BE2C (cell line): Measurements from ENCODE around the gene CTSF.
"Not testable (repeated sequence)": the region's sequence is repeated elsewhere in the genome, so short reads cannot be mapped to it uniquely, and the experiment has no call there.

Source experiments
- DNase-seq: peaks from one replicate; pipeline ENCODE4 v3.0.0-alpha.2; 2020
- H3K27me3 ChIP-seq: fragments of 250-450 bp; sonication (Bioruptor Pico); 2 replicates; pipeline ENCODE4 v1.5.1; 2020; ENCODE audit warnings: mild to moderate bottlenecking
- H3K36me3 ChIP-seq: fragments of 250-450 bp; sonication (Bioruptor Pico); 2 replicates; pipeline ENCODE4 v1.5.1; 2020; ENCODE audit warnings: mild to moderate bottlenecking
- H3K4me1 ChIP-seq: fragments of 250-450 bp; sonication (Bioruptor Pico); 2 replicates; pipeline ENCODE4 v1.5.1; 2020
- H3K4me3 ChIP-seq: 2 replicates; pipeline ENCODE4 v1.5.1; 2011; ENCODE audit warnings: low read depth, low read length
- H3K9me3 ChIP-seq: fragments of 250-450 bp; sonication (Bioruptor Pico); 2 replicates; pipeline ENCODE4 v1.5.1; 2020
- TF ChIP-seq, protein P1 (sequence below): IDR thresholded peaks from 2 replicates; pipeline ENCODE4 v1.5.1; 2012; ENCODE audit warnings: mild to moderate bottlenecking, low read depth, low read length

The CTSF gene

DNA sequence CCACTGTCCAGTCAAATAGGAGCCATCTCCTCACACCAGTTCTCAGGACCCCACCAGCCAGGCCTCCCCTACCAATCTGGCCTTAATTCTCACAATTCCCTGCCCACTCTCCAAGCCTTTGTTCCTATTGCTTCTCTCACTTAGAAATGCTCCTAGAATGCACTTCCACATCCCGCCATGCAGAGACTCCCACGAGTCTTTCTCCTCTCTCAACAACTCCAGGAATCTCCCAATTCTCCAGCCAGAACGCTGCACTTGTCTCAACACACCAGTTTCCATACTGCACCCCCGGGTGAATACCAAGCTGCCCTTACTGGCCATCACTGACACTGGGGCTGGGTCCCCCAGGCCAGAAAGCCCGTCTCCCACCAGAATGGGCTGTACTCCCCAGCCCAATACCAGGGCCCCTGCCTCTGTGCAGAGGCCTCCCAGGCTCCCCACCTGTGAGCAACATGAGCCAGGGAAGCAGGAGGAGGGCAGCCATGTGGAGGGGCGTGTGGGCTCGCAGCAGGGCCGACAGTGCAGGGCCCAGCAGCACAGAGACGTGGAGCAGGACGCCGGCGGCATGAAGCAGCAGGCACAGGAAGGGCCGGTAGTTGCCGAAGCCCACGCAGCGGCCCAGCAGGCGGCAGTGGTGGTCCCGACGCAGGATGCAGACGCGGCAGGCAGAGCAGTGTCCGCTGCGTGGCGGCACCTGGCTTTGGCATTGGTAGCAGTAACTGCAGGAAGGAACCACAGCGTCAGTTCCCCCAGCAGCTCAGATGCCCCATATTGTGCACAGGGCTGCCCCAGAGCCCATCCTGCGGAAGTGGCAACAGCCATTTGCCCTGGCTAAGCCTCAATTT is 24.9 kb downstream of the CTSF start:
- H3K36me3 ChIP-seq = 0 out of 2 replicates have a peak, but pooled peaks cover 7% of the 10 kb centered on the region
- peak overlapping the region; percentile 33 for H3K4me3 ChIP-seq
- peak; percentile 92 for DNase-seq
- no peaks in the 10 kb centered on the region for H3K9me3 ChIP-seq
- H3K27me3 ChIP-seq = no peaks in the 10 kb centered on the region
- no peaks in the 10 kb centered on the region; the same call in 1 of the 2 replicates for H3K4me1 ChIP-seq
- TF ChIP-seq, protein P1, sequence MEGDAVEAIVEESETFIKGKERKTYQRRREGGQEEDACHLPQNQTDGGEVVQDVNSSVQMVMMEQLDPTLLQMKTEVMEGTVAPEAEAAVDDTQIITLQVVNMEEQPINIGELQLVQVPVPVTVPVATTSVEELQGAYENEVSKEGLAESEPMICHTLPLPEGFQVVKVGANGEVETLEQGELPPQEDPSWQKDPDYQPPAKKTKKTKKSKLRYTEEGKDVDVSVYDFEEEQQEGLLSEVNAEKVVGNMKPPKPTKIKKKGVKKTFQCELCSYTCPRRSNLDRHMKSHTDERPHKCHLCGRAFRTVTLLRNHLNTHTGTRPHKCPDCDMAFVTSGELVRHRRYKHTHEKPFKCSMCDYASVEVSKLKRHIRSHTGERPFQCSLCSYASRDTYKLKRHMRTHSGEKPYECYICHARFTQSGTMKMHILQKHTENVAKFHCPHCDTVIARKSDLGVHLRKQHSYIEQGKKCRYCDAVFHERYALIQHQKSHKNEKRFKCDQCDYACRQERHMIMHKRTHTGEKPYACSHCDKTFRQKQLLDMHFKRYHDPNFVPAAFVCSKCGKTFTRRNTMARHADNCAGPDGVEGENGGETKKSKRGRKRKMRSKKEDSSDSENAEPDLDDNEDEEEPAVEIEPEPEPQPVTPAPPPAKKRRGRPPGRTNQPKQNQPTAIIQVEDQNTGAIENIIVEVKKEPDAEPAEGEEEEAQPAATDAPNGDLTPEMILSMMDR = peak; percentile 82

DNA sequence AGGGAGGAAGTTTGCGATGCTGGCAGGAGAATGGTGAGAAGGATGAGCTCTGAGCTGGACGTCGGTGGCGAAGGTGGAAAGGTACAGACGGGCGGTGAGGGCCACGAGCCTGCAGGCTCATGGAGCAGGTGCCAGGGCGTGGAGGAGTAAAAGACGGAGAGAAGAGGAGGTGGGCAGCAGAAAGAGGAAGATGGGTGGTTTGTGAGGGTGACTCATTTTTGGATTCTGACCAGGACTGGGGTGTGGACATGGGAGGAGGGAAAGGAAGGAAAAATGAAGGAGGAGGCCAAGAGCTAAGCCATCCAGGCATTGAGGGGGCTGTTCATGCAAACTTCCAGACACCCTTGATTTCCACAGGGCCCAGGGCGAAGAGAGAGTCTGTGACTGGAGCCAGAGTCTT is 26.0 kb downstream of the CTSF start:
- Histone ChIP-seq H3K27me3 (no peaks in the 10 kb centered on the region), H3K4me1 (no peaks in the 10 kb centered on the region; the same call in 1 of the 2 replicates), H3K36me3 (0 out of 2 replicates have a peak, but pooled peaks cover 7% of the 10 kb centered on the region), H3K9me3 (no peaks in the 10 kb centered on the region), H3K4me3 (no peak overlapping the region)
- TF ChIP-seq, protein P1 = no peak
- no peak for DNase-seq

DNA sequence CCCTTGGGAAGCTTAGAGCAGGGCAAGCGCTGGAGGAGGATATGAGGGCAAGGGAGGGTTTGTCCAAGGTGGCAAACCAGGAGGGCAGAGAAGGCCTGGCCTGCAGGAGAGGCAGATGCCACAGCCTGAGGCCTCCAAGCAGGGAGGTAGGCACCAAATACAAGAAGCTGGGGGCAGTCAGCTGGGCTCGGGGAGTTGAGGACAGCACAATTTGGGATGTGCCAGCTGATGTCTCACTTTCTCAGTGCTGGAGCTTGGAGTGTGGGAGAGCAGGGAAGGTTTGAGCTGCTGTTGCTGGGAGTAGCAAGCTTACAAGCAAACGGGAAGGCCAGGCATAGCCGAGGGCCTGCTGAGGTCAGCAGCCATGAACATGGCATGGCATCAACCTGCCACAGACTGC is 26.5 kb downstream of the CTSF start:
- DNase-seq = no peak
- TF ChIP-seq, protein P1 = no peak
- no peaks in the 10 kb centered on the region for H3K27me3 ChIP-seq
- H3K36me3 ChIP-seq = 0 out of 2 replicates have a peak, but pooled peaks cover 7% of the 10 kb centered on the region
- H3K4me1 ChIP-seq = no peaks in the 10 kb centered on the region; the same call in 1 of the 2 replicates
- H3K9me3 ChIP-seq = no peaks in the 10 kb centered on the region
- no peak overlapping the region for H3K4me3 ChIP-seq

DNA sequence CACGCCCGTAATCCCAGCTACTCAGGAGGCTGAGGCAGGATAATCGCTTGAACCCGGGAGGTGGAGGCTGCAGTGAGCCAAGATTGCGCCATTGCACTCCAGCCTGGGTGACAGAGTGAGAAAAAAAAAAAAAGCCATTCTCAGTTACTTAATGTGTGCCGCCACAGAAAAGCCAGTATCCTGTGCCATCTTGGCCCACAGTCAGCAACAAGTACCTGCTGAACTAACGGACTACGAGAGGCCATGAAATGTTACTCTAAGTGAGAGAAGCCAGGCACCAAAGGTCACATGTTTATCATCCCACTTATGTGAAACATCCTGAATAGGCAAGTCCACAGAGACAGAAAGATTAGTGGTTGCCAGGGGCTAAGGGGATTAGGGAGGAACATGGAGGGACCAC is 27.8 kb downstream of the CTSF start:
- not testable (repeated sequence) for H3K27me3 ChIP-seq, H3K4me3 ChIP-seq, H3K36me3 ChIP-seq, H3K4me1 ChIP-seq, DNase-seq, H3K9me3 ChIP-seq

DNA sequence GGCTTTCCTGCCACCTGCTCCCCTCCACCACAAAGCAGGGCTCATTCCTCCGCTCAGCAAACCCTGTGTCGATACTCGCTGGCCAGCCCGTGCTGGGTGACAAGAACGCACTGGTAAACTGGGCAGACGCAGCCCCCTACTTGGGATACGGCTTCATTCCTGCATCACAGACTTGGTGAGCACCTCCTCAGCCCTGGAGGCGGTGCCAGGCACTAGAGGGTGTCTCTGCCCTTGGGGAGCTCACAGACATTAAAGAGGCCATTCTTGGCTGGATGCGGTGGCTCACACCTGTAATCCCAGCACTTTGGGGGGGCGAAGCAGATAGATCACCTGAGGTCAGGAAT is 28.6 kb downstream of the CTSF start:
- H3K27me3 ChIP-seq = no peaks in the 10 kb centered on the region
- no peaks in the 10 kb centered on the region for H3K9me3 ChIP-seq
- no peak for DNase-seq
- TF ChIP-seq, protein P1 = no peak
- H3K4me1 ChIP-seq = no peaks in the 10 kb centered on the region; the same call in 1 of the 2 replicates
- H3K36me3 ChIP-seq = 0 out of 2 replicates have a peak, but pooled peaks cover 7% of the 10 kb centered on the region
- no peak overlapping the region for H3K4me3 ChIP-seq

DNA sequence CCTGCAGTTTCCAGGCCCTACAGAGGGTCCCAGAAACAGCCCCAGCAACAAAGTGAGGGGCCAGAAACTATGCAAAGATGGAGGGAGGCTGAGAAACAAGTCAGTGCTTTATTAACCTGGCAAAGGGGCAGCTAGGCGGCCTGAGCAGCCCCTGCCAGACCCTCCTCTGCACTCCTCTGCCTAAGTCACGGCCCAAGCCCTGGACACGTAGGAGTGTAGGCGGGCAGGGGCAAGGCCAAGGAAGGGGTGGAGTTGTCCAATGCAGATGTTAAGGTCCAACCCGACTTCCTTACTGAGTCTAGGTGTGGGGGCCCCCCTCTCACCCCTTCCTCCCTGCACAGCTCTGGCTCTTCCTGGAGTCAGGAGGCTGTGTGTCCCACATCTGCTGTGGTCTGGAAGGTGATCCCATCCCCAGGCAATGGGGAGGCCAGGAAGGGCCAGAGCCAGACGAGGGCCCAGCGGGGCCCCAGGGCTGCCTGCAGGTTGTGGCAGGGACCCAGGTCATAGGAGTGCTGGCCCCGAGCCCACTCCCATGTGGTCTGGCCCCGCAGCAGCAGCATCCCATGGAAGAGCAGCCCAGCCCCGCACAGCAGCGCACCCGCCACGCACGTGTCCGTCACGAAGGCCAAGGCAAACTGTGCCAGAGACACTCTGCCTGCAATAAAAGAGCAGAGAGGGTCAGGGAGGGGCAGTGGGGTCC is 29.1 kb downstream of the CTSF start:
- Histone ChIP-seq H3K36me3 (0 out of 2 replicates have a peak, but pooled peaks cover 7% of the 10 kb centered on the region), H3K27me3 (no peaks in the 10 kb centered on the region)
- TF ChIP-seq, protein P1 = no peak

More for the DNA sequence above, 29.1 kb downstream of the CTSF start:
- Histone ChIP-seq H3K4me3 (no peak overlapping the region), H3K4me1 (no peaks in the 10 kb centered on the region; the same call in 1 of the 2 replicates), H3K9me3 (no peaks in the 10 kb centered on the region)
- DNase-seq = no peak
